Hippocampal formation (tissue), 2 donors: ENCODE results near the gene CES4A.

Source experiments
- DNase-seq, 2 donors: peaks; one replicate each; lab custom pipeline; 2025; lab: John Stamatoyannopoulos, UW

Gene CES4A

GRCh38 chr16:67053767-67054334, 65.5 kb downstream of the CES4A start:
- no peak for DNase-seq

GRCh38 chr16:67054901-67055300, 66.5 kb downstream of the CES4A start:
- DNase-seq: no peak

- DNase-seq: no peak
Observed at GRCh38 chr16:67055712-67056487, 67.5 kb downstream of the CES4A start.
